IMR-90 (cell line): ENCODE measurements around the gene FOXP4. TPM values are rescaled to one million over a fixed set of nuclear protein-coding genes. Genes with fewer than 3 reads are reported as not detected.
A peak's percentile ranks its signal among the peaks of the same experiment; 100 is the strongest.

Experiments used
- ATAC-seq: fragments of 200-7000 bp; cut with Tn5 transposase; 2 replicates; pipeline ENCODE4 v1.9.1; 2020; ENCODE audit warnings: low read depth, mild to moderate bottlenecking, moderate library complexity
- BruUV-seq: library from RNA; stranded (reverse); fragments of 400-500 nt; replicated peaks from 2 replicates; lab custom pipeline; 2021; lab: Mats Ljungman, UMichigan
- CTCF ChIA-PET: fragments of 300-600 bp; formaldehyde crosslinking; extraction: SDS; loops from one replicate; lab custom pipeline; 2021; ENCODE audit warnings: antibody characterized with exemption; lab: Yijun Ruan, JAX
- POLR2A ChIA-PET: fragments of 300-600 bp; sonication (Branson Sonifier 250); formaldehyde crosslinking; loops from one replicate; lab custom pipeline; 2022; ENCODE audit warnings: antibody characterized with exemption; ENCODE audit not compliant: unreplicated experiment; lab: Charles Lee
- DNase-seq: peaks from one replicate; pipeline ENCODE4 v3.0.0; 2013
- H2AFZ ChIP-seq: replicated peaks from 2 replicates; pipeline ENCODE3; 2013; ENCODE audit warnings: low read length, mild to moderate bottlenecking; ENCODE audit not compliant: poor library complexity
- H2AK5ac ChIP-seq: 2 replicates; pipeline ENCODE4 v1.6.1; 2013; ENCODE audit warnings: low read depth, low read length, inconsistent platforms
- H2AK9ac ChIP-seq: replicated peaks from 2 replicates; pipeline ENCODE3; 2013; ENCODE audit warnings: mild to moderate bottlenecking, low read depth, low read length, moderate library complexity; ENCODE audit not compliant: poor library complexity
- H2BK120ac ChIP-seq: 2 replicates; pipeline ENCODE4 v1.6.1; 2013; ENCODE audit warnings: low read depth, low read length, inconsistent platforms
- H2BK15ac ChIP-seq: 3 replicates; pipeline ENCODE4 v1.6.1; 2013; ENCODE audit warnings: low read depth, low read length, inconsistent platforms
- H2BK20ac ChIP-seq: 2 replicates; pipeline ENCODE4 v1.6.1; 2013; ENCODE audit warnings: low read depth, mild to moderate bottlenecking, inconsistent platforms, low read length, moderate library complexity
- H2BK5ac ChIP-seq: 2 replicates; pipeline ENCODE4 v1.6.1; 2013; ENCODE audit warnings: mild to moderate bottlenecking, low read depth, low read length, inconsistent platforms; ENCODE audit not compliant: poor library complexity, severe bottlenecking
- H3K14ac ChIP-seq: replicated peaks from 2 replicates; pipeline ENCODE4 v1.6.1; 2013; ENCODE audit warnings: low read depth, low read length, inconsistent platforms
- H3K18ac ChIP-seq: 2 replicates; pipeline ENCODE4 v1.6.1; 2013; ENCODE audit warnings: low read depth, low read length, control low read depth
- H3K23ac ChIP-seq: 2 replicates; pipeline ENCODE4 v1.6.1; 2013; ENCODE audit warnings: low read depth, low read length, inconsistent platforms
- H3K27ac ChIP-seq: 2 replicates; pipeline ENCODE4 v1.5.1; 2013; ENCODE audit warnings: mild to moderate bottlenecking, control low read depth, low read length; ENCODE audit not compliant: insufficient read depth
- H3K27me3 ChIP-seq: 2 replicates; pipeline ENCODE4 v1.6.1; 2013; ENCODE audit warnings: low read length; ENCODE audit not compliant: control insufficient read depth, insufficient read depth
- H3K36me3 ChIP-seq: 2 replicates; pipeline ENCODE4 v1.6.1; 2013; ENCODE audit warnings: low read length, mixed read lengths; ENCODE audit not compliant: control insufficient read depth, insufficient read depth
- H3K4ac ChIP-seq: 2 replicates; pipeline ENCODE4 v1.6.1; 2013; ENCODE audit warnings: low read depth, low read length, inconsistent platforms
- H3K4me1 ChIP-seq: 2 replicates; pipeline ENCODE4 v1.6.1; 2013; ENCODE audit warnings: low read length, mixed read lengths; ENCODE audit not compliant: control insufficient read depth, insufficient read depth
- H3K4me2 ChIP-seq: 2 replicates; pipeline ENCODE4 v1.6.1; 2013; ENCODE audit warnings: low read depth, mild to moderate bottlenecking, control low read depth, low read length, moderate library complexity
- H3K4me3 ChIP-seq: 2 replicates; pipeline ENCODE4 v1.5.1; 2013; ENCODE audit warnings: low read depth, mild to moderate bottlenecking, control low read depth, low read length, moderate library complexity; ENCODE audit not compliant: insufficient read depth
- H3K56ac ChIP-seq: 2 replicates; pipeline ENCODE4 v1.6.1; 2013; ENCODE audit warnings: low read length, inconsistent platforms; ENCODE audit not compliant: insufficient read depth; ENCODE audit errors: extremely low read depth
- H3K79me1 ChIP-seq, 2 experiments: 2 replicates each; pipeline ENCODE4 v1.6.1; 2013; ENCODE audit warnings: low read length in 2 of 2, inconsistent platforms in 1 of 2, low read depth in 1 of 2
- H3K9ac ChIP-seq: 2 replicates; pipeline ENCODE4 v1.6.1; 2013; ENCODE audit warnings: low read depth, low read length, control low read depth
- H3K9me1 ChIP-seq: 2 replicates; pipeline ENCODE4 v1.6.1; 2013; ENCODE audit warnings: low read length, inconsistent platforms; ENCODE audit not compliant: insufficient read depth
- H3K9me3 ChIP-seq: 2 replicates; pipeline ENCODE4 v1.6.1; 2013; ENCODE audit warnings: low read length; ENCODE audit not compliant: control insufficient read depth, insufficient read depth
- H4K20me1 ChIP-seq: 2 replicates; pipeline ENCODE4 v1.6.1; 2013; ENCODE audit warnings: low read length, inconsistent platforms; ENCODE audit not compliant: insufficient read depth
- H4K5ac ChIP-seq: 2 replicates; pipeline ENCODE4 v1.6.1; 2013; ENCODE audit warnings: mild to moderate bottlenecking, low read depth, low read length, control low read depth
- H4K8ac ChIP-seq, 2 experiments: 2 replicates each; pipeline ENCODE4 v1.6.1; 2013; ENCODE audit warnings: low read depth in 2 of 2, low read length in 2 of 2, control low read depth in 1 of 2, inconsistent platforms in 1 of 2
- H4K91ac ChIP-seq: 2 replicates; pipeline ENCODE4 v1.6.1; 2013; ENCODE audit warnings: low read depth, low read length, inconsistent platforms; ENCODE audit not compliant: insufficient read depth
- BHLHE40 ChIP-seq: fragments of 150-350 bp; IDR thresholded peaks from 2 replicates; pipeline ENCODE4 v1.6.1; 2016; ENCODE audit warnings: mild to moderate bottlenecking, low read depth, low read length
- CEBPB ChIP-seq: IDR thresholded peaks from 2 replicates; pipeline ENCODE4 v1.6.1; 2012; ENCODE audit warnings: low read depth, low read length, improper control_type of control experiment
- FOS ChIP-seq: fragments of 150-350 bp; IDR thresholded peaks from 2 replicates; pipeline ENCODE4 v1.6.1; 2016; ENCODE audit warnings: low read depth, low read length
- MXI1 ChIP-seq: IDR thresholded peaks from 2 replicates; pipeline ENCODE4 v1.6.1; 2012; ENCODE audit warnings: low read depth, mild to moderate bottlenecking, low read length, moderate library complexity, borderline replicate concordance
- NFE2L2 ChIP-seq: fragments of 150-350 bp; IDR thresholded peaks from 2 replicates; pipeline ENCODE4 v1.6.1; 2016; ENCODE audit warnings: low read depth, mild to moderate bottlenecking, low read length
- RCOR1 ChIP-seq: IDR thresholded peaks from 2 replicates; pipeline ENCODE4 v1.6.1; 2012; ENCODE audit warnings: mild to moderate bottlenecking, low read length, improper control_type of control experiment; ENCODE audit not compliant: insufficient replicate concordance
- RFX5 ChIP-seq: IDR thresholded peaks from 2 replicates; pipeline ENCODE4 v1.8.0; 2012; ENCODE audit warnings: low read depth, mild to moderate bottlenecking, low read length, moderate library complexity
- SMC3 ChIP-seq: fragments of 150-350 bp; IDR thresholded peaks from 2 replicates; pipeline ENCODE4 v1.6.1; 2016; ENCODE audit warnings: low read depth, mild to moderate bottlenecking, antibody characterized with exemption, low read length, moderate library complexity
- WGBS, 2 experiments: methylation state at CpG; one replicate each; pipeline versions ENCODE4 v1.1.5 to v1.1.7; 2013; ENCODE audit warnings: missing lambda C conversion rate in 2 of 2; ENCODE audit not compliant: insufficient read length in 1 of 2; ENCODE audit errors: extremely low coverage in 2 of 2; 5-methylcytosine and 5-hydroxymethylcytosine counted together
- dilution Hi-C: fragments of 300-500 bp; cut with HindIII; formaldehyde crosslinking; loops from one replicate; pipeline ENCODE4 v1.14.3; 2018; ENCODE audit warnings: low sequenced_read_pairs; ENCODE audit not compliant: unreplicated experiment
- in situ Hi-C: fragments of 300-500 bp; cut with MboI; formaldehyde crosslinking; loops from 3 replicates; pipeline ENCODE4 v1.14.3; 2019; ENCODE audit warnings: low sequenced_read_pairs, inconsistent platforms, mixed read lengths
- intact Hi-C: fragments of 100-400 bp; cut with micrococcal nuclease; formaldehyde crosslinking; loops from 2 replicates; pipeline ENCODE4 v1.10.0; 2022
- polyA plus RNA-seq, 3 experiments: library from polyadenylated mRNA; depleted of rRNA; stranded (reverse); fragments of >200 nt; gene quantifications; 2 replicates each; pipeline ENCODE4 v1.2.3, GENCODE V29; 2012; ENCODE audit warnings: low replicate concordance in 1 of 3
- total RNA-seq: library from RNA; depleted of rRNA; stranded (reverse); fragments of >200 nt; gene quantifications from 2 replicates; pipeline ENCODE4 v1.2.3, GENCODE V29; 2012
- TF ChIP-seq, protein P1 (sequence below): conservative IDR thresholded peaks from 2 replicates; pipeline ENCODE4 v1.5.1; 2012; ENCODE audit warnings: mild to moderate bottlenecking, low read depth, low read length, improper control_type of control experiment
- TF ChIP-seq, protein P2 (sequence below): fragments of 150-350 bp; IDR thresholded peaks from 2 replicates; pipeline ENCODE4 v1.6.1; 2017; ENCODE audit warnings: mild to moderate bottlenecking, antibody characterized with exemption, low read length, low read depth
- TF ChIP-seq, protein P3 (sequence below): fragments of 150-350 bp; IDR thresholded peaks from 2 replicates; pipeline ENCODE4 v1.6.1; 2016; ENCODE audit warnings: low read depth, mild to moderate bottlenecking, low read length, moderate library complexity, borderline replicate concordance

The FOXP4 gene
- total and polyA plus RNA-seq, 2 of the 4 experiments (the other 2 are of a cell fraction): 0.72 to 9.5 TPM

DNA sequence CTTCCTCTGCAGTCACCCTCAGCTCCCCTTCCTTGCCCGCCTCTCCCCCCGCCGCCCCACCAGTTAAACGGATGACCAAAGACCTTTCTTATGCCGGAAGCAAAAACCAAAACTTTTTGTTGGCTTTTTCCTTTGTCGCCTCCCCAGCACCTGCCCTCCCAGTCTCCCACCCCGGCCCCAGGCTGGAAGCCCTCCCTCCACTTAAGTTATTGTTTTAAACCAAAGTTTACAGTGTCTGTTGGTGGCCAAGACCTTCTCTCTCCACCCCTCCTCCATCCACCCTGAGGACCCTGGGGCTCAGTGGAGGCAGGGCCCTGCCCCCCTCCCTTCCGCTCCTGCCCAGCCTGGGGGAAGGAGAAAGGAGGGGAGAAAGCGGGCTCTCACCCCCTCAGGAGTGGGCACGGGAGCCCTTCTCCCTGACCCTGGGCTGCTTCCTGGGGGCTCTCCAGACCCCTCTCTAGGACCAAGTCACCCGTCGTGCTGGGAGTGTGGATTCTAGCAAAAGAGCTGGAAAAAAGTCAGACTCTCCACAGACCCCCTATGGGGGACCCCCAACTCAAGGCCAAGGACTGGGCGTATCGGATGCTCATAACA lies 53.8 kb downstream of the FOXP4 start:
- Histone ChIP-seq H3K4ac (no peak overlapping the region), H3K23ac (no peak overlapping the region), H3K14ac (no peak overlapping the region), H3K56ac (no peak overlapping the region), H3K4me3 (no peak overlapping the region), H2AK5ac (no peak overlapping the region), H4K5ac (no peak overlapping the region), H2AFZ (no peak overlapping the region), H3K18ac (no peak overlapping the region), H3K27ac (no peak overlapping the region), H2BK120ac (no peak overlapping the region), H3K27me3 (no peaks in the 10 kb centered on the region), H2BK5ac (no peak overlapping the region), H3K36me3 (peaks cover 20% of the 10 kb centered on the region), H4K8ac (no peak overlapping the region), H3K4me2 (no peak overlapping the region), H4K20me1 (no peaks in the 10 kb centered on the region), H3K9me1 (no peaks in the 10 kb centered on the region), H3K9ac (no peak overlapping the region), H2AK9ac (no peak overlapping the region), H4K91ac (no peak overlapping the region), H3K79me1 (no peaks in the 10 kb centered on the region), H2BK15ac (no peak overlapping the region), H2BK20ac (no peak overlapping the region), H3K9me3 (no peaks in the 10 kb centered on the region), H3K4me1 (no peaks in the 10 kb centered on the region)
- TF ChIP-seq, protein P1, sequence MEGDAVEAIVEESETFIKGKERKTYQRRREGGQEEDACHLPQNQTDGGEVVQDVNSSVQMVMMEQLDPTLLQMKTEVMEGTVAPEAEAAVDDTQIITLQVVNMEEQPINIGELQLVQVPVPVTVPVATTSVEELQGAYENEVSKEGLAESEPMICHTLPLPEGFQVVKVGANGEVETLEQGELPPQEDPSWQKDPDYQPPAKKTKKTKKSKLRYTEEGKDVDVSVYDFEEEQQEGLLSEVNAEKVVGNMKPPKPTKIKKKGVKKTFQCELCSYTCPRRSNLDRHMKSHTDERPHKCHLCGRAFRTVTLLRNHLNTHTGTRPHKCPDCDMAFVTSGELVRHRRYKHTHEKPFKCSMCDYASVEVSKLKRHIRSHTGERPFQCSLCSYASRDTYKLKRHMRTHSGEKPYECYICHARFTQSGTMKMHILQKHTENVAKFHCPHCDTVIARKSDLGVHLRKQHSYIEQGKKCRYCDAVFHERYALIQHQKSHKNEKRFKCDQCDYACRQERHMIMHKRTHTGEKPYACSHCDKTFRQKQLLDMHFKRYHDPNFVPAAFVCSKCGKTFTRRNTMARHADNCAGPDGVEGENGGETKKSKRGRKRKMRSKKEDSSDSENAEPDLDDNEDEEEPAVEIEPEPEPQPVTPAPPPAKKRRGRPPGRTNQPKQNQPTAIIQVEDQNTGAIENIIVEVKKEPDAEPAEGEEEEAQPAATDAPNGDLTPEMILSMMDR: no peak
- TF ChIP-seq SMC3: no peak
- no peak for TF ChIP-seq RCOR1
- TF ChIP-seq NFE2L2: no peak
- TF ChIP-seq, protein P2, sequence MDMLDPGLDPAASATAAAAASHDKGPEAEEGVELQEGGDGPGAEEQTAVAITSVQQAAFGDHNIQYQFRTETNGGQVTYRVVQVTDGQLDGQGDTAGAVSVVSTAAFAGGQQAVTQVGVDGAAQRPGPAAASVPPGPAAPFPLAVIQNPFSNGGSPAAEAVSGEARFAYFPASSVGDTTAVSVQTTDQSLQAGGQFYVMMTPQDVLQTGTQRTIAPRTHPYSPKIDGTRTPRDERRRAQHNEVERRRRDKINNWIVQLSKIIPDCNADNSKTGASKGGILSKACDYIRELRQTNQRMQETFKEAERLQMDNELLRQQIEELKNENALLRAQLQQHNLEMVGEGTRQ: no peak
- no peak for TF ChIP-seq CEBPB
- TF ChIP-seq RFX5: no peak
- TF ChIP-seq, protein P3, sequence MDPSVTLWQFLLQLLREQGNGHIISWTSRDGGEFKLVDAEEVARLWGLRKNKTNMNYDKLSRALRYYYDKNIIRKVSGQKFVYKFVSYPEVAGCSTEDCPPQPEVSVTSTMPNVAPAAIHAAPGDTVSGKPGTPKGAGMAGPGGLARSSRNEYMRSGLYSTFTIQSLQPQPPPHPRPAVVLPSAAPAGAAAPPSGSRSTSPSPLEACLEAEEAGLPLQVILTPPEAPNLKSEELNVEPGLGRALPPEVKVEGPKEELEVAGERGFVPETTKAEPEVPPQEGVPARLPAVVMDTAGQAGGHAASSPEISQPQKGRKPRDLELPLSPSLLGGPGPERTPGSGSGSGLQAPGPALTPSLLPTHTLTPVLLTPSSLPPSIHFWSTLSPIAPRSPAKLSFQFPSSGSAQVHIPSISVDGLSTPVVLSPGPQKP: no peak
- TF ChIP-seq FOS: no peak
- no peak for TF ChIP-seq MXI1
- TF ChIP-seq BHLHE40: no peak
- ATAC-seq (no peak), DNase-seq (no peak)
- ChIA-PET CTCF (interaction anchor here (0.9 kb wide), 1 partner anchor 83 kb away, joined by 3 read pairs; no protein-coding TSS in a partner anchor), POLR2A (no interaction called here)
- TSS peak; percentile 83 for BruUV-seq
- dilution Hi-C loops (no loop called here), intact Hi-C loops (no loop called here), in situ Hi-C loops (loop anchor here (5.0 kb wide), 1 partner anchor 82 kb away; no protein-coding TSS in a partner anchor)
- WGBS, 2 experiments: no CpG with 5 or more reads among the region's 14 CpGs
